ENCODE results near the gene SERGEF.

DNA sequence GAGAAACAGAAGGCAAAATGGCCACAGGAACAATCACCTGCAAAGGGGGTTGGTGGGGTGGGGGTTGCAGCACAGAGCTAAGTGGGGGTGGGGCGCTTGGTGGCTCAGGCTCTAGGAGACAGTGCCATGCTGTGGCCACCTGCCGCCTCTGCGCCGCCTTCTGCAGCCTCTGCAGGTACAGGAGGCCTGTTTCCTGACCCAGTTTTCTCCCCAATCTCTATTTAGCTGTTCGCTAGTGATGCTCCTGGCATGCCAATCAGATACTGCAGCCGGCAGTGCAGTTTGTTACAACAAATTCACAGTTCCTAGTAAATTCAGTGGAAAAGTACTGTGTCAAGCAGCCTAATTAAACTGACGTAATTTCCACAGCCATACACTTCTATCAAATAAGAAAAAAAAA, 106.4 kb downstream of the SERGEF start:
- no peak for TF ChIP-seq CTCF (IDR thresholded peaks at IDR 0.05)
- TF ChIP-seq EP300 (IDR thresholded peaks at IDR 0.05) = no peak
- TF ChIP-seq POLR2A (IDR thresholded peaks at IDR 0.05) = no peak
